MM.1S (cell line): ENCODE results near the gene KCND3.

Experiments
- DNase-seq: peaks from one replicate; pipeline ENCODE4 v3.0.0-alpha.2; 2015
- H2AFZ ChIP-seq: fragments of 300-600 bp; sonication (generic); 2 replicates; pipeline ENCODE4 v1.6.0; 2016; ENCODE audit warnings: antibody characterized with exemption, low read length
- H3F3A ChIP-seq: fragments of 300-600 bp; sonication (generic); 2 replicates; pipeline ENCODE4 v1.6.1; 2016; ENCODE audit warnings: mild to moderate bottlenecking, antibody characterized with exemption, low read length, moderate library complexity, mixed read lengths; ENCODE audit not compliant: insufficient read depth
- H3K27ac ChIP-seq: fragments of 300-600 bp; sonication (generic); 2 replicates; pipeline ENCODE4 v1.5.1; 2016; ENCODE audit warnings: mild to moderate bottlenecking, low read length
- H3K27me3 ChIP-seq: fragments of 300-600 bp; sonication (generic); replicated peaks from 2 replicates; pipeline ENCODE4 v1.6.0; 2016; ENCODE audit warnings: low read length; ENCODE audit not compliant: insufficient read depth
- H3K36me3 ChIP-seq: fragments of 300-600 bp; sonication (generic); replicated peaks from 2 replicates; pipeline ENCODE4 v1.6.1; 2016; ENCODE audit warnings: mild to moderate bottlenecking, low read length, mixed read lengths; ENCODE audit not compliant: insufficient read depth
- H3K4me1 ChIP-seq: fragments of 300-600 bp; sonication (generic); 2 replicates; pipeline ENCODE4 v1.6.1; 2016; ENCODE audit warnings: low read length, mixed read lengths
- H3K4me2 ChIP-seq: fragments of 300-600 bp; sonication (generic); 2 replicates; pipeline ENCODE4 v1.6.0; 2016; ENCODE audit warnings: low read depth, low read length
- H3K4me3 ChIP-seq: fragments of 300-600 bp; sonication (generic); 2 replicates; pipeline ENCODE4 v1.5.1; 2016; ENCODE audit warnings: low read length, mixed read lengths
- H3K79me2 ChIP-seq: fragments of 300-600 bp; sonication (generic); 2 replicates; pipeline ENCODE4 v1.6.1; 2016; ENCODE audit warnings: mixed run types, low read length, mixed read lengths
- H3K9ac ChIP-seq: fragments of 300-600 bp; sonication (generic); 2 replicates; pipeline ENCODE4 v1.6.1; 2016; ENCODE audit warnings: low read length, mixed read lengths
- H3K9me2 ChIP-seq: fragments of 300-600 bp; sonication (generic); replicated peaks from 2 replicates; pipeline ENCODE4 v1.6.1; 2016; ENCODE audit warnings: mild to moderate bottlenecking, low read length, mixed read lengths; ENCODE audit not compliant: insufficient read depth
- H3K9me3 ChIP-seq: fragments of 300-600 bp; sonication (generic); replicated peaks from 2 replicates; pipeline ENCODE4 v1.6.1; 2016; ENCODE audit warnings: mild to moderate bottlenecking, low read length, mixed read lengths; ENCODE audit not compliant: insufficient read depth
- H4K20me1 ChIP-seq: fragments of 300-600 bp; sonication (generic); 2 replicates; pipeline ENCODE4 v1.6.1; 2016; ENCODE audit warnings: mild to moderate bottlenecking, low read length, moderate library complexity, mixed read lengths; ENCODE audit not compliant: insufficient read depth
- CTCF ChIP-seq: fragments of 300-600 bp; sonication (generic); IDR thresholded peaks from 2 replicates; pipeline ENCODE4 v1.5.1; 2016; ENCODE audit warnings: antibody characterized with exemption, low read length, mixed read lengths
- EZH2 ChIP-seq: fragments of 300-600 bp; sonication (generic); optimal IDR thresholded peaks from 2 replicates; pipeline ENCODE3; 2017; ENCODE audit warnings: low read depth, mild to moderate bottlenecking, antibody characterized with exemption, low read length, mixed read lengths
- EZH2phosphoT487 ChIP-seq: fragments of 300-600 bp; sonication (generic); IDR thresholded peaks from 2 replicates; pipeline ENCODE4 v1.6.1; 2018; ENCODE audit warnings: antibody characterized with exemption, low read length

The KCND3 gene

DNA sequence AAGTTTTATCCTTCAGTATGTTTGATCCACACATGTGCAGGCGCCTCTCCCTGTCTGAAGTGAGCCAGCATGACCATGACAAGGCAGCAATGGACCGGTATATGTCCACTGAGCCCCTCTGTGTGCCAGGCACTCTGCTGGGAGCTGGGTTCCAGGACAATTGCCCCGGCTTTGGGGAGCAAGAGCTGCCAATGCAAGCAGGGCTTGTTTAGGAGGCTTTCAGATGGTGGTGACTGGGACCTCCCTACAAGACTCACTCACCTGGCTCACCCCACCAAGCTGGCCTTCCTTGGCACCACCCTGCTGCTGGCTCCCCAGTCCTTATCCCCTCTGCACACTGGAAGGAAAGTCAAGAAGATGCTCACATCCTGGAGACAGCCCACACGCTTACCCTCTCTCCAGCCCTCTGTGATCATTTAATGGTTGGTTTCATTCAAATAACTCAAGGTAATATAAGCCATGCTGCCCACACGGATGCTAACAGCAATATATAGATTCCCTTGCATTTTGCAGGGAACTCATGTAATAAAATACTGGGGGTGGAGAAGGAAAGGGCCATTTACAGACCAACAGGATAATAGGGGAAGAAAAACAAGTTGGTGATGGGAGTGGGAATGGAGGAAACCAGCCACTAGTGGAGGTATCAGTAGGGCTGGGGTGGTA, 23.6 kb downstream of the KCND3 start:
- Histone ChIP-seq H3K9me2 (no peaks in the 10 kb centered on the region), H3F3A (no peaks in the 10 kb centered on the region), H3K4me3 (no peak overlapping the region), H3K4me2 (no peak overlapping the region), H2AFZ (no peak overlapping the region), H3K36me3 (no peaks in the 10 kb centered on the region), H3K79me2 (no peaks in the 10 kb centered on the region), H3K9ac (no peak overlapping the region), H4K20me1 (no peaks in the 10 kb centered on the region), H3K27me3 (no peaks in the 10 kb centered on the region), H3K9me3 (no peaks in the 10 kb centered on the region), H3K4me1 (no peaks in the 10 kb centered on the region), H3K27ac (no peak overlapping the region)
- TF ChIP-seq EZH2phosphoT487, result no peak
- TF ChIP-seq EZH2, result no peak
- TF ChIP-seq CTCF, result no peak
- no peak for DNase-seq

DNA sequence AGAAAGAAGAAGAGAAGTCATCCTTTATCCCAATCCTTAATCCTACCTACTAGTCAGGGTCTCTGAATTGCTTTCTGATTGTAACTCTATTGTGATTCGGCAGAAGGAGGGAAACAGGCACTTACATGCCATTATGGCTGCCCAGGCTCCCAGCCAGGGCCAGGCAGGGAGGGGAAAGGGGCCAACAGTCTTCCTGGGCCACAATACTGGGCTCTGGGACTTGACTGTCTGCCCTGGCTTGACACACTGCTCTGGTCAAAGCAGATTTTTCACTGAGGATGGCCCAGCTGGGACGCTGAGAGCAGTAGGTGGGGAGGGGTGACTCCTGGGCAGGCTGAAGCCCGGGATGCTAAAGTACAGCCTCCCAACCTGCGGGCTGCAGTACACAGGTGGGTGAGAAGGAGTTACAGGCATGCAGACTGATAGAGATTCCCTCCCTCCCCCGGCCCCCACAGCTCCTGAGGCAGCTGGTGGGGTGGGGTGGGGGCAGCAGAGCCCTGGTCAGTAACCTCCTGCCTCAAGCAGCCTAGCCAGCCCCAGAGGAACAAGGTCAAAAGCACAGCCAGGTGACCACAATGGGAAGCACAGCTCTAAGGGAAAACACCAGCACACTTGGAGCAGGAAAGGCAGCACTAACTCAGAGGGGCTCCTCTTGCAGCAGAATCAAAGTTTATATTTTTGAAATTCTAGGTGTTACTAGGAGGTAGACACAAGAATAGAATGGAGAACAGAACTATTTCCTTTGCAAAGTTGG, 25.3 kb downstream of the KCND3 start:
- DNase-seq, result no peak
- Histone ChIP-seq H4K20me1 (no peaks in the 10 kb centered on the region), H3F3A (no peaks in the 10 kb centered on the region), H3K4me3 (no peak overlapping the region), H3K9me3 (no peaks in the 10 kb centered on the region), H3K9ac (no peak overlapping the region), H3K27me3 (no peaks in the 10 kb centered on the region), H3K79me2 (no peaks in the 10 kb centered on the region), H3K27ac (no peak overlapping the region), H2AFZ (no peak overlapping the region), H3K4me2 (no peak overlapping the region), H3K36me3 (no peaks in the 10 kb centered on the region), H3K9me2 (no peaks in the 10 kb centered on the region), H3K4me1 (no peaks in the 10 kb centered on the region)
- TF ChIP-seq CTCF, result no peak
- TF ChIP-seq EZH2, result no peak
- TF ChIP-seq EZH2phosphoT487, result no peak

GRCh38 chr1:111961773-111962565, 27.5 kb downstream of the KCND3 start:
- DNase-seq, result no peak
- Histone ChIP-seq H3F3A (no peaks in the 10 kb centered on the region), H3K9ac (no peak overlapping the region), H2AFZ (no peak overlapping the region), H3K27me3 (no peaks in the 10 kb centered on the region), H3K4me3 (no peak overlapping the region), H4K20me1 (no peaks in the 10 kb centered on the region), H3K9me3 (no peaks in the 10 kb centered on the region), H3K27ac (no peak overlapping the region), H3K4me1 (no peaks in the 10 kb centered on the region), H3K9me2 (no peaks in the 10 kb centered on the region), H3K79me2 (no peaks in the 10 kb centered on the region), H3K36me3 (no peaks in the 10 kb centered on the region), H3K4me2 (no peak overlapping the region)
- TF ChIP-seq EZH2 (no peak), EZH2phosphoT487 (no peak), CTCF (no peak)
